ENCODE data around the gene HOXA9. TPM values are rescaled to one million over a fixed set of nuclear protein-coding genes. Genes with fewer than 3 reads are reported as not detected.

The HOXA9 gene
- total and polyA plus RNA-seq, 2 of the 4 experiments (the other 2 are of a cell fraction) = 0.18 to 0.32 TPM

- Histone ChIP-seq H3K4me2 (ENCODE audit: low read depth, low read length) (no peak overlapping the region), H3K23ac (ENCODE audit: low read depth, low read length) (0 out of 2 replicates have a peak overlapping the region, but pooled peaks have one; percentile 3), H3K56ac (ENCODE audit: extremely low read depth, insufficient read depth, low read length) (no peak overlapping the region), H3K4me3 (ENCODE audit: insufficient read depth, low read depth, low read length) (no peak overlapping the region), H3K14ac (replicated peaks; ENCODE audit: low read depth, low read length) (no peak overlapping the region), H2BK15ac (ENCODE audit: low read depth, low read length) (no peak overlapping the region), H3K9me1 (ENCODE audit: insufficient read depth, low read length) (no peaks in the 10 kb centered on the region), H3K27ac (ENCODE audit: insufficient read depth, low read length) (no peak overlapping the region), H2AK9ac (replicated peaks; ENCODE audit: low read depth, low read length, poor library complexity) (no peak overlapping the region), H3K4me1 (ENCODE audit: control insufficient read depth, insufficient read depth, low read length) (no peaks in the 10 kb centered on the region; the same call in 1 of the 2 replicates), H3K9ac (ENCODE audit: low read depth, low read length) (no peak overlapping the region), H4K8ac (ENCODE audit: low read depth in 2 of 2, low read length in 2 of 2) (no peak overlapping the region), H4K20me1 (ENCODE audit: insufficient read depth, low read length) (peaks cover 4% of the 10 kb centered on the region; the same call in 1 of the 2 replicates), H4K91ac (ENCODE audit: insufficient read depth, low read depth, low read length) (no peak overlapping the region), H3K27me3 (ENCODE audit: control insufficient read depth, insufficient read depth, low read length) (peaks cover 88% of the 10 kb centered on the region), H4K5ac (ENCODE audit: low read depth, low read length) (no peak overlapping the region), H3K36me3 (ENCODE audit: control insufficient read depth, insufficient read depth, low read length) (no peaks in the 10 kb centered on the region), H2AK5ac (ENCODE audit: low read depth, low read length) (no peak overlapping the region), H3K18ac (ENCODE audit: low read depth, low read length) (no peak overlapping the region), H2BK20ac (ENCODE audit: low read depth, low read length) (no peak overlapping the region), H3K79me1 (ENCODE audit: low read depth in 1 of 2, low read length in 2 of 2) (no peaks in the 10 kb centered on the region), H2BK5ac (ENCODE audit: low read depth, low read length, poor library complexity, severe bottlenecking) (no peak overlapping the region), H3K9me3 (ENCODE audit: control insufficient read depth, insufficient read depth, low read length) (peaks cover 12% of the 10 kb centered on the region; the same call in 1 of the 2 replicates), H3K4ac (ENCODE audit: low read depth, low read length) (no peak overlapping the region), H2BK120ac (ENCODE audit: low read depth, low read length) (no peak overlapping the region), H2AFZ (replicated peaks; ENCODE audit: low read length, poor library complexity) (peak overlapping the region; percentile 36)
- intact Hi-C loops (cut with micrococcal nuclease) = loop anchor here (10.0 kb wide), 4 partner anchors 551 to 1911 kb away; partner anchors contain the start of gene TAX1BP1
- no peak for ATAC-seq (ENCODE audit: low read depth)
- WGBS, 2 experiments (ENCODE audit: extremely low coverage in 2 of 2, insufficient read length in 1 of 2) = 22% methylated on average over 15 of the region's 29 CpGs; no CpG with 5 or more reads in 1 of the 2 experiments
- TF ChIP-seq CHD1 (IDR thresholded peaks at IDR 0.05; ENCODE audit: low read depth, low read length) = no peak
- TF ChIP-seq RCOR1 (IDR thresholded peaks at IDR 0.05; ENCODE audit: insufficient replicate concordance, low read length) = no peak
- no peak for TF ChIP-seq RFX5 (IDR thresholded peaks at IDR 0.05; ENCODE audit: low read depth, low read length)
- no peak for TF ChIP-seq CEBPB (IDR thresholded peaks at IDR 0.05; ENCODE audit: low read depth, low read length)
- TF ChIP-seq MAFK (IDR thresholded peaks at IDR 0.05; ENCODE audit: low read depth, low read length) = no peak
- TF ChIP-seq FOS (IDR thresholded peaks at IDR 0.05; ENCODE audit: low read depth, low read length) = no peak
- TF ChIP-seq MAZ (IDR thresholded peaks at IDR 0.05; ENCODE audit: borderline replicate concordance, low read depth, low read length) = no peak
- TF ChIP-seq, protein P1, sequence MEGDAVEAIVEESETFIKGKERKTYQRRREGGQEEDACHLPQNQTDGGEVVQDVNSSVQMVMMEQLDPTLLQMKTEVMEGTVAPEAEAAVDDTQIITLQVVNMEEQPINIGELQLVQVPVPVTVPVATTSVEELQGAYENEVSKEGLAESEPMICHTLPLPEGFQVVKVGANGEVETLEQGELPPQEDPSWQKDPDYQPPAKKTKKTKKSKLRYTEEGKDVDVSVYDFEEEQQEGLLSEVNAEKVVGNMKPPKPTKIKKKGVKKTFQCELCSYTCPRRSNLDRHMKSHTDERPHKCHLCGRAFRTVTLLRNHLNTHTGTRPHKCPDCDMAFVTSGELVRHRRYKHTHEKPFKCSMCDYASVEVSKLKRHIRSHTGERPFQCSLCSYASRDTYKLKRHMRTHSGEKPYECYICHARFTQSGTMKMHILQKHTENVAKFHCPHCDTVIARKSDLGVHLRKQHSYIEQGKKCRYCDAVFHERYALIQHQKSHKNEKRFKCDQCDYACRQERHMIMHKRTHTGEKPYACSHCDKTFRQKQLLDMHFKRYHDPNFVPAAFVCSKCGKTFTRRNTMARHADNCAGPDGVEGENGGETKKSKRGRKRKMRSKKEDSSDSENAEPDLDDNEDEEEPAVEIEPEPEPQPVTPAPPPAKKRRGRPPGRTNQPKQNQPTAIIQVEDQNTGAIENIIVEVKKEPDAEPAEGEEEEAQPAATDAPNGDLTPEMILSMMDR (conservative IDR thresholded peaks at IDR 0.05; ENCODE audit: low read depth, low read length) = no peak
- TF ChIP-seq SMC3 (IDR thresholded peaks at IDR 0.05; ENCODE audit: low read depth, low read length) = no peak
- no peak for TF ChIP-seq BHLHE40 (IDR thresholded peaks at IDR 0.05; ENCODE audit: low read depth, low read length)
- TF ChIP-seq RAD21 (IDR thresholded peaks at IDR 0.05; ENCODE audit: low read length) = no peak
- TF ChIP-seq MXI1 (IDR thresholded peaks at IDR 0.05; ENCODE audit: borderline replicate concordance, low read depth, low read length) = no peak
- no peak for TF ChIP-seq NFE2L2 (IDR thresholded peaks at IDR 0.05; ENCODE audit: low read depth, low read length)
- TF ChIP-seq POLR2A (IDR thresholded peaks at IDR 0.05; ENCODE audit: low read depth, low read length) = no peak
- TF ChIP-seq, protein P2, sequence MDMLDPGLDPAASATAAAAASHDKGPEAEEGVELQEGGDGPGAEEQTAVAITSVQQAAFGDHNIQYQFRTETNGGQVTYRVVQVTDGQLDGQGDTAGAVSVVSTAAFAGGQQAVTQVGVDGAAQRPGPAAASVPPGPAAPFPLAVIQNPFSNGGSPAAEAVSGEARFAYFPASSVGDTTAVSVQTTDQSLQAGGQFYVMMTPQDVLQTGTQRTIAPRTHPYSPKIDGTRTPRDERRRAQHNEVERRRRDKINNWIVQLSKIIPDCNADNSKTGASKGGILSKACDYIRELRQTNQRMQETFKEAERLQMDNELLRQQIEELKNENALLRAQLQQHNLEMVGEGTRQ (IDR thresholded peaks at IDR 0.05; ENCODE audit: low read depth, low read length) = no peak
- ChIA-PET CTCF (interaction anchor here (1.3 kb wide), 1 partner anchor 581 kb away, joined by 3 read pairs; no protein-coding TSS in a partner anchor), POLR2A (ENCODE audit: unreplicated experiment) (no interaction called here)
- DNase-seq = no peak
- in situ Hi-C loops (cut with MboI; ENCODE audit: low sequenced_read_pairs) = loop anchor here (10.0 kb wide), 1 partner anchor 881 kb away; no protein-coding TSS in a partner anchor
- no TSS peak for BruUV-seq (replicated peaks)
- dilution Hi-C loops (cut with HindIII; ENCODE audit: low sequenced_read_pairs, unreplicated experiment) = no loop called here
Measured at GRCh38 chr7:27193335-27194001, 28.1 kb upstream of the HOXA9 start.

Measured in IMR-90 (cell line).